Measurements from ENCODE around the gene NRBP1. TPM values are rescaled to one million over a fixed set of nuclear protein-coding genes. Genes with fewer than 3 reads are reported as not detected.
A peak's percentile ranks its signal among the peaks of the same experiment; 100 is the strongest.

NRBP1 gene
- total and polyA plus RNA-seq, 9 of the 15 experiments (the other 6 are each of a cell fraction or from before 2014, with no cell fraction given), result 2.9 to 84.5 (median 36.9) TPM

DNA sequence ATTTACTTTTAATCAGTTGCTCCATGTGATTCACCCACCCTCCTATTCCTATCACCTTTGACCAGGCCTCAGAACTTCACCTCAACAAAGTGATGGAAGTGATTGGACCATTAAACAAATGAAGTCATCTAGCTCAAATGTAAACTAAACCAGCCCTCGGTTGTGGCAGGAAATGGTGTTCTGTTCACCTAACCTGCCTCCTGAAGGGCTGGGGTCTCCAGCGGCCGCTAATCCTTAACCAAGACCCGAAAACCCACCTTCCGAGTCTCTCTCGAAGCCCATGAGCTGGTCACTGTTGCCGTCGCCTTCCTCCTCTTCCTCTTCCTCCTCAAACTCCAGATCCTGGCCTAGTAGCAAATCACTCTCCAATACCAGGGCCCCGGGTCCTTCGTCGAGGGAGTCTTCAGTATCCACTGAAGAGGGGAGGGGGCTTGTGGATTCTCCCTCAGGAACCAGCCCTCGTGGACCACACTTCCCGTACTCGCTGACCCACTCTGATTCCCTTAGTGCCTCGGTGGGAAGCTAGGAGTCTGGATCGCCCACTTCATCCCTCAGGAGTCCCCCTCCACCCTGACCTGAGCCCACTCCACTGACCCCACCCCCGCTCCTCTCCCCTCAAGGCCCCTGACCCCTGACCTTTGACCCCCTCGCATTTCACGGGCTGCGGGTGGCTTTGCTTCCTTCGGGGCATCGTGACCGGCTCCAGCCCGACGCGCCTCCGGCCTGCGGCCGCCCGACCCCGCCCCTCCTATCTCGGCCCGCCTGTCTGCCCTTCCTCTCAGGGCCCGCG is 48.4 kb upstream of the NRBP1 start (continued):
- TF ChIP-seq, protein P1, sequence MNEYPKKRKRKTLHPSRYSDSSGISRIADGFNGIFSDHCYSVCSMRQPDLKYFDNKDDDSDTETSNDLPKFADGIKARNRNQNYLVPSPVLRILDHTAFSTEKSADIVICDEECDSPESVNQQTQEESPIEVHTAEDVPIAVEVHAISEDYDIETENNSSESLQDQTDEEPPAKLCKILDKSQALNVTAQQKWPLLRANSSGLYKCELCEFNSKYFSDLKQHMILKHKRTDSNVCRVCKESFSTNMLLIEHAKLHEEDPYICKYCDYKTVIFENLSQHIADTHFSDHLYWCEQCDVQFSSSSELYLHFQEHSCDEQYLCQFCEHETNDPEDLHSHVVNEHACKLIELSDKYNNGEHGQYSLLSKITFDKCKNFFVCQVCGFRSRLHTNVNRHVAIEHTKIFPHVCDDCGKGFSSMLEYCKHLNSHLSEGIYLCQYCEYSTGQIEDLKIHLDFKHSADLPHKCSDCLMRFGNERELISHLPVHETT (CRISPR knock-in tag; conservative IDR thresholded peaks at IDR 0.05 in 1 of 2, IDR thresholded peaks at IDR 0.05 in 1 of 2), result no peak
- no peak for TF ChIP-seq TCFL5 (CRISPR knock-in tag; conservative IDR thresholded peaks at IDR 0.05)
- TF ChIP-seq, protein P2, sequence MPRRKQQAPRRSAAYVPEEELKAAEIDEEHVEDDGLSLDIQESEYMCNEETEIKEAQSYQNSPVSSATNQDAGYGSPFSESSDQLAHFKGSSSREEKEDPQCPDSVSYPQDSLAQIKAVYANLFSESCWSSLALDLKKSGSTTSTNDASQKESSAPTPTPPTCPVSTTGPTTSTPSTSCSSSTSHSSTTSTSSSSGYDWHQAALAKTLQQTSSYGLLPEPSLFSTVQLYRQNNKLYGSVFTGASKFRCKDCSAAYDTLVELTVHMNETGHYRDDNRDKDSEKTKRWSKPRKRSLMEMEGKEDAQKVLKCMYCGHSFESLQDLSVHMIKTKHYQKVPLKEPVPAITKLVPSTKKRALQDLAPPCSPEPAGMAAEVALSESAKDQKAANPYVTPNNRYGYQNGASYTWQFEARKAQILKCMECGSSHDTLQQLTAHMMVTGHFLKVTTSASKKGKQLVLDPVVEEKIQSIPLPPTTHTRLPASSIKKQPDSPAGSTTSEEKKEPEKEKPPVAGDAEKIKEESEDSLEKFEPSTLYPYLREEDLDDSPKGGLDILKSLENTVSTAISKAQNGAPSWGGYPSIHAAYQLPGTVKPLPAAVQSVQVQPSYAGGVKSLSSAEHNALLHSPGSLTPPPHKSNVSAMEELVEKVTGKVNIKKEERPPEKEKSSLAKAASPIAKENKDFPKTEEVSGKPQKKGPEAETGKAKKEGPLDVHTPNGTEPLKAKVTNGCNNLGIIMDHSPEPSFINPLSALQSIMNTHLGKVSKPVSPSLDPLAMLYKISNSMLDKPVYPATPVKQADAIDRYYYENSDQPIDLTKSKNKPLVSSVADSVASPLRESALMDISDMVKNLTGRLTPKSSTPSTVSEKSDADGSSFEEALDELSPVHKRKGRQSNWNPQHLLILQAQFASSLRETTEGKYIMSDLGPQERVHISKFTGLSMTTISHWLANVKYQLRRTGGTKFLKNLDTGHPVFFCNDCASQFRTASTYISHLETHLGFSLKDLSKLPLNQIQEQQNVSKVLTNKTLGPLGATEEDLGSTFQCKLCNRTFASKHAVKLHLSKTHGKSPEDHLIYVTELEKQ (CRISPR knock-in tag; IDR thresholded peaks at IDR 0.05), result no peak
- no peak for TF ChIP-seq KDM4B (IDR thresholded peaks at IDR 0.05; ENCODE audit: borderline replicate concordance in 2 of 2, low read depth in 1 of 2)
- TF ChIP-seq KAT8 (IDR thresholded peaks at IDR 0.05; ENCODE audit: low read depth), result no peak
- TF ChIP-seq TAF9B (IDR thresholded peaks at IDR 0.05; ENCODE audit: partially characterized antibody), result no peak
- peak; percentile 46 for TF ChIP-seq TAL1 (IDR thresholded peaks at IDR 0.05)
- no peak for TF ChIP-seq ZNF184 (CRISPR knock-in tag; IDR thresholded peaks at IDR 0.05)
- no peak for TF ChIP-seq ZNF778 (CRISPR knock-in tag; IDR thresholded peaks at IDR 0.05)
- TF ChIP-seq CBFA2T3 (IDR thresholded peaks at IDR 0.05), result peak; percentile 60
- peak in 1 of 2 experiments; percentile 39; a peak in 1 of 4 replicates for TF ChIP-seq SIN3A (IDR thresholded peaks at IDR 0.05; ENCODE audit: borderline replicate concordance in 2 of 2, control insufficient read depth in 1 of 2, low read depth in 2 of 2, low read length in 2 of 2)
- TF ChIP-seq CGGBP1 (CRISPR knock-in tag; IDR thresholded peaks at IDR 0.05), result no peak
- no peak for TF ChIP-seq CHD1 (IDR thresholded peaks at IDR 0.05; ENCODE audit: low read length)
- no peak for TF ChIP-seq CAMTA2 (CRISPR knock-in tag; conservative IDR thresholded peaks at IDR 0.05)
- peak; percentile 34; the same call in 1 of the 2 replicates for TF ChIP-seq POLR2A (conservative IDR thresholded peaks at IDR 0.05)
- TF ChIP-seq CBX3 (IDR thresholded peaks at IDR 0.05; ENCODE audit: borderline replicate concordance in 1 of 2, low read length in 2 of 2), result no peak
- TF ChIP-seq SMAD4 (CRISPR knock-in tag; conservative IDR thresholded peaks at IDR 0.05), result no peak
- TF ChIP-seq ZNF77 (CRISPR knock-in tag; IDR thresholded peaks at IDR 0.05), result no peak
- TF ChIP-seq, protein P3, sequence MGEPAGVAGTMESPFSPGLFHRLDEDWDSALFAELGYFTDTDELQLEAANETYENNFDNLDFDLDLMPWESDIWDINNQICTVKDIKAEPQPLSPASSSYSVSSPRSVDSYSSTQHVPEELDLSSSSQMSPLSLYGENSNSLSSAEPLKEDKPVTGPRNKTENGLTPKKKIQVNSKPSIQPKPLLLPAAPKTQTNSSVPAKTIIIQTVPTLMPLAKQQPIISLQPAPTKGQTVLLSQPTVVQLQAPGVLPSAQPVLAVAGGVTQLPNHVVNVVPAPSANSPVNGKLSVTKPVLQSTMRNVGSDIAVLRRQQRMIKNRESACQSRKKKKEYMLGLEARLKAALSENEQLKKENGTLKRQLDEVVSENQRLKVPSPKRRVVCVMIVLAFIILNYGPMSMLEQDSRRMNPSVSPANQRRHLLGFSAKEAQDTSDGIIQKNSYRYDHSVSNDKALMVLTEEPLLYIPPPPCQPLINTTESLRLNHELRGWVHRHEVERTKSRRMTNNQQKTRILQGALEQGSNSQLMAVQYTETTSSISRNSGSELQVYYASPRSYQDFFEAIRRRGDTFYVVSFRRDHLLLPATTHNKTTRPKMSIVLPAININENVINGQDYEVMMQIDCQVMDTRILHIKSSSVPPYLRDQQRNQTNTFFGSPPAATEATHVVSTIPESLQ (CRISPR knock-in tag; IDR thresholded peaks at IDR 0.05), result no peak
- TF ChIP-seq ESRRA (IDR thresholded peaks at IDR 0.05; ENCODE audit: borderline replicate concordance, low read depth), result no peak

Measured in K562 (cell line).